ENCODE measurements around the gene SLC6A12.

- TF ChIP-seq YY1 (tag by site-specific recombination; IDR thresholded peaks at IDR 0.05) = no peak
- TF ChIP-seq CTCF (tag by site-specific recombination; IDR thresholded peaks at IDR 0.05) = no peak
Observed at GRCh38 chr12:254912-255311, 41.0 kb upstream of the SLC6A12 start.
